K562 (cell line): ENCODE measurements around the gene SEPHS2. TPM values are rescaled to one million over a fixed set of nuclear protein-coding genes. Genes with fewer than 3 reads are reported as not detected.
A peak's percentile ranks its signal among the peaks of the same experiment; 100 is the strongest.

Experiments
- HNRNPLL ChIP-seq: fragments of 200-400 bp; formaldehyde crosslinking; IDR thresholded peaks from 2 replicates; pipeline ENCODE4 v1.6.1; 2017; ENCODE audit warnings: low read length, low read depth, mild to moderate bottlenecking; ENCODE audit not compliant: poor library complexity, severe bottlenecking
- HSF4 ChIP-seq: fragments of 250-450 bp; sonication (Bioruptor Pico); IDR thresholded peaks from 2 replicates; pipeline ENCODE4 v2.1.2; 2022; ENCODE audit warnings: mild to moderate bottlenecking, moderate library complexity, borderline replicate concordance
- KLF13 ChIP-seq: fragments of 450-650 bp; IDR thresholded peaks from 2 replicates; pipeline ENCODE4 v1.6.1; 2016; ENCODE audit warnings: missing genetic modification characterization, low read depth, mild to moderate bottlenecking, missing compliant biosample characterization, moderate library complexity, borderline replicate concordance
- LEF1 ChIP-seq: fragments of 450-650 bp; IDR thresholded peaks from 2 replicates; pipeline ENCODE4 v1.6.1; 2016; ENCODE audit warnings: mild to moderate bottlenecking
- SRSF1 ChIP-seq: fragments of 200-400 bp; formaldehyde crosslinking; IDR thresholded peaks from 2 replicates; pipeline ENCODE4 v1.6.1; 2017; ENCODE audit warnings: mild to moderate bottlenecking, low read depth, low read length, moderate library complexity
- ZNF23 ChIP-seq: fragments of 250-450 bp; sonication (Bioruptor Pico); IDR thresholded peaks from 2 replicates; pipeline ENCODE4 v1.4.0; 2020; ENCODE audit warnings: mild to moderate bottlenecking
- ZNF77 ChIP-seq: fragments of 250-450 bp; sonication (Bioruptor Pico); IDR thresholded peaks from 2 replicates; pipeline ENCODE4 v1.5.0; 2020
- polyA plus RNA-seq, 8 experiments: library from polyadenylated mRNA; depleted of rRNA in 4 of 8; stranded (reverse) in 5 of 8; unstranded in 3 of 8; fragments of >200 nt; fragmentation: Nextera tagmentation in 2 of 8; fragmentation: Illumina TruSeq in 1 of 8; extraction: Ambion mirVana in 2 of 8; extraction: Trizol in 1 of 8; gene quantifications; 2 replicates each; pipeline versions ENCODE4 v1.2.1 to v1.2.3, GENCODE V29; 2011 to 2014; ENCODE audit warnings: inconsistent platforms in 1 of 8, missing spikeins in 1 of 8
- total RNA-seq, 7 experiments: library from RNA; depleted of rRNA in 6 of 7; stranded (reverse); fragments of >200 nt in 6 of 7; fragmentation: Illumina TruSeq in 2 of 7; extraction: Trizol in 2 of 7; gene quantifications; 2 replicates each; pipeline versions ENCODE4 v1.2.1 to v1.2.3, GENCODE V29; 2011 to 2021; ENCODE audit warnings: low replicate concordance in 1 of 7
- TF ChIP-seq, protein P1 (sequence below): fragments of 250-450 bp; sonication (Bioruptor Pico); IDR thresholded peaks from 2 replicates; pipeline ENCODE4 v1.9.0; 2021; ENCODE audit warnings: mild to moderate bottlenecking
- TF ChIP-seq, protein P2 (sequence below): sonication (generic); formaldehyde crosslinking; IDR thresholded peaks from 2 replicates; pipeline ENCODE4 v1.8.0; 2022; ENCODE audit warnings: mild to moderate bottlenecking, missing genetic modification reagents
- TF ChIP-seq, protein P3 (sequence below): fragments of 250-450 bp; sonication (Bioruptor Pico); IDR thresholded peaks from 2 replicates; pipeline ENCODE4 v1.4.0; 2020; ENCODE audit warnings: mild to moderate bottlenecking
- TF ChIP-seq, protein P4 (sequence below): sonication (generic); formaldehyde crosslinking; IDR thresholded peaks from 2 replicates; pipeline ENCODE4 v1.8.0; 2022; ENCODE audit warnings: missing genetic modification reagents, mild to moderate bottlenecking, borderline replicate concordance
- TF ChIP-seq, protein P5 (sequence below): sonication (generic); formaldehyde crosslinking; IDR thresholded peaks from 2 replicates; pipeline ENCODE4 v1.8.0; 2023; ENCODE audit warnings: mild to moderate bottlenecking, missing genetic modification reagents
- TF ChIP-seq, protein P6 (sequence below): sonication (generic); formaldehyde crosslinking; IDR thresholded peaks from 2 replicates; pipeline ENCODE4 v1.8.0; 2022; ENCODE audit warnings: mild to moderate bottlenecking, low read depth, missing genetic modification reagents

Gene SEPHS2
- total and polyA plus RNA-seq, 9 of the 15 experiments (the other 6 are each of a cell fraction or from before 2014, with no cell fraction given): 20.9 to 90.6 (median 43.4) TPM

DNA sequence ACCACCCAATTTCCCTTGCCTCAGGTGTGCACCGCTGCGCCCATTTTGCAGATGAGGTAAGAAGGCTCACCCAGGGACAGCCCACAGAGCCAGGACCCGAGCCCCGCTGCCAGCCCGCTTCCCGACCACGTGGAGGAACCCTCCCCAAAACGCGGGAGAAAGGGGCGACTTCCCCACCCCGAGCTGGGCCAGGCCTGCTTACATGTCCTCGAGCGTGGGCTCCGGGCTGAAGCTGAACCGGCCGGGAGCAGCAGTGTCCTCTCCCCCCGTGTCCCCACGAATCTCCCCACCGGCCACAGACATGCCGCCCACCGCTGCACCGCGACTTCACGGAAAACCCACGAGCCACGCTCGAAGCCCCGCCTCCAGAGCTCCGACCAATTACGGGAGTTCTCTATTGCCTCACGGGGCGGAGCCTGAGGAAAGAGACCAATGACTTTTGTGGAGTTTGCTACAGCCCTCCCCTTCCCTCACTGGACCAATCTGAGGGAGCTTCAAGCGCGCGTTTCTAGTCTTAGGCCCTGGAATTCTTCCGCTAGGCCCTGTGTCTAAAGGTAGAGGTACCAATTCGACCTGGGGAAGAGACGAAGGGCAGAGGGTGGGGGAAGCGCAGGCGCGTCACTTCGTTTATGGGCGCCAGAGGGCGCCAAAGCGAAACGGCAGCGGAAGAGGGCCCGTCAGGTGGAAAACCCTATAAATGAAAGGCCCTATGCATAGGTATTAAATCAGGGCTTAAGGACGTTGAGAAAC lies 15.8 kb downstream of the SEPHS2 start, which contains the start of gene DCTPP1 (continued):
- TF ChIP-seq, protein P1, sequence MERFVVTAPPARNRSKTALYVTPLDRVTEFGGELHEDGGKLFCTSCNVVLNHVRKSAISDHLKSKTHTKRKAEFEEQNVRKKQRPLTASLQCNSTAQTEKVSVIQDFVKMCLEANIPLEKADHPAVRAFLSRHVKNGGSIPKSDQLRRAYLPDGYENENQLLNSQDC (CRISPR knock-in tag): no peak
- TF ChIP-seq LEF1 (no peak), HNRNPLL (peak; percentile 58), SRSF1 (no peak), ZNF77 (CRISPR knock-in tag) (no peak), ZNF23 (no peak), KLF13 (tag) (no peak), HSF4 (0 out of 2 replicates have a peak, but pooled peaks have one; percentile 39)
- TF ChIP-seq, protein P2, sequence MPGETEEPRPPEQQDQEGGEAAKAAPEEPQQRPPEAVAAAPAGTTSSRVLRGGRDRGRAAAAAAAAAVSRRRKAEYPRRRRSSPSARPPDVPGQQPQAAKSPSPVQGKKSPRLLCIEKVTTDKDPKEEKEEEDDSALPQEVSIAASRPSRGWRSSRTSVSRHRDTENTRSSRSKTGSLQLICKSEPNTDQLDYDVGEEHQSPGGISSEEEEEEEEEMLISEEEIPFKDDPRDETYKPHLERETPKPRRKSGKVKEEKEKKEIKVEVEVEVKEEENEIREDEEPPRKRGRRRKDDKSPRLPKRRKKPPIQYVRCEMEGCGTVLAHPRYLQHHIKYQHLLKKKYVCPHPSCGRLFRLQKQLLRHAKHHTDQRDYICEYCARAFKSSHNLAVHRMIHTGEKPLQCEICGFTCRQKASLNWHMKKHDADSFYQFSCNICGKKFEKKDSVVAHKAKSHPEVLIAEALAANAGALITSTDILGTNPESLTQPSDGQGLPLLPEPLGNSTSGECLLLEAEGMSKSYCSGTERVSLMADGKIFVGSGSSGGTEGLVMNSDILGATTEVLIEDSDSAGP (CRISPR knock-in tag): no peak
- TF ChIP-seq, protein P3, sequence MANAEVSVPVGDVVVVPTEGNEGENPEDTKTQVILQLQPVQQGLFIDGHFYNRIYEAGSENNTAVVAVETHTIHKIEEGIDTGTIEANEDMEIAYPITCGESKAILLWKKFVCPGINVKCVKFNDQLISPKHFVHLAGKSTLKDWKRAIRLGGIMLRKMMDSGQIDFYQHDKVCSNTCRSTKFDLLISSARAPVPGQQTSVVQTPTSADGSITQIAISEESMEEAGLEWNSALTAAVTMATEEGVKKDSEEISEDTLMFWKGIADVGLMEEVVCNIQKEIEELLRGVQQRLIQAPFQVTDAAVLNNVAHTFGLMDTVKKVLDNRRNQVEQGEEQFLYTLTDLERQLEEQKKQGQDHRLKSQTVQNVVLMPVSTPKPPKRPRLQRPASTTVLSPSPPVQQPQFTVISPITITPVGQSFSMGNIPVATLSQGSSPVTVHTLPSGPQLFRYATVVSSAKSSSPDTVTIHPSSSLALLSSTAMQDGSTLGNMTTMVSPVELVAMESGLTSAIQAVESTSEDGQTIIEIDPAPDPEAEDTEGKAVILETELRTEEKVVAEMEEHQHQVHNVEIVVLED: no peak
- TF ChIP-seq, protein P4, sequence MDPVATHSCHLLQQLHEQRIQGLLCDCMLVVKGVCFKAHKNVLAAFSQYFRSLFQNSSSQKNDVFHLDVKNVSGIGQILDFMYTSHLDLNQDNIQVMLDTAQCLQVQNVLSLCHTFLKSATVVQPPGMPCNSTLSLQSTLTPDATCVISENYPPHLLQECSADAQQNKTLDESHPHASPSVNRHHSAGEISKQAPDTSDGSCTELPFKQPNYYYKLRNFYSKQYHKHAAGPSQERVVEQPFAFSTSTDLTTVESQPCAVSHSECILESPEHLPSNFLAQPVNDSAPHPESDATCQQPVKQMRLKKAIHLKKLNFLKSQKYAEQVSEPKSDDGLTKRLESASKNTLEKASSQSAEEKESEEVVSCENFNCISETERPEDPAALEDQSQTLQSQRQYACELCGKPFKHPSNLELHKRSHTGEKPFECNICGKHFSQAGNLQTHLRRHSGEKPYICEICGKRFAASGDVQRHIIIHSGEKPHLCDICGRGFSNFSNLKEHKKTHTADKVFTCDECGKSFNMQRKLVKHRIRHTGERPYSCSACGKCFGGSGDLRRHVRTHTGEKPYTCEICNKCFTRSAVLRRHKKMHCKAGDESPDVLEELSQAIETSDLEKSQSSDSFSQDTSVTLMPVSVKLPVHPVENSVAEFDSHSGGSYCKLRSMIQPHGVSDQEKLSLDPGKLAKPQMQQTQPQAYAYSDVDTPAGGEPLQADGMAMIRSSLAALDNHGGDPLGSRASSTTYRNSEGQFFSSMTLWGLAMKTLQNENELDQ (CRISPR knock-in tag): no peak
- TF ChIP-seq, protein P5, sequence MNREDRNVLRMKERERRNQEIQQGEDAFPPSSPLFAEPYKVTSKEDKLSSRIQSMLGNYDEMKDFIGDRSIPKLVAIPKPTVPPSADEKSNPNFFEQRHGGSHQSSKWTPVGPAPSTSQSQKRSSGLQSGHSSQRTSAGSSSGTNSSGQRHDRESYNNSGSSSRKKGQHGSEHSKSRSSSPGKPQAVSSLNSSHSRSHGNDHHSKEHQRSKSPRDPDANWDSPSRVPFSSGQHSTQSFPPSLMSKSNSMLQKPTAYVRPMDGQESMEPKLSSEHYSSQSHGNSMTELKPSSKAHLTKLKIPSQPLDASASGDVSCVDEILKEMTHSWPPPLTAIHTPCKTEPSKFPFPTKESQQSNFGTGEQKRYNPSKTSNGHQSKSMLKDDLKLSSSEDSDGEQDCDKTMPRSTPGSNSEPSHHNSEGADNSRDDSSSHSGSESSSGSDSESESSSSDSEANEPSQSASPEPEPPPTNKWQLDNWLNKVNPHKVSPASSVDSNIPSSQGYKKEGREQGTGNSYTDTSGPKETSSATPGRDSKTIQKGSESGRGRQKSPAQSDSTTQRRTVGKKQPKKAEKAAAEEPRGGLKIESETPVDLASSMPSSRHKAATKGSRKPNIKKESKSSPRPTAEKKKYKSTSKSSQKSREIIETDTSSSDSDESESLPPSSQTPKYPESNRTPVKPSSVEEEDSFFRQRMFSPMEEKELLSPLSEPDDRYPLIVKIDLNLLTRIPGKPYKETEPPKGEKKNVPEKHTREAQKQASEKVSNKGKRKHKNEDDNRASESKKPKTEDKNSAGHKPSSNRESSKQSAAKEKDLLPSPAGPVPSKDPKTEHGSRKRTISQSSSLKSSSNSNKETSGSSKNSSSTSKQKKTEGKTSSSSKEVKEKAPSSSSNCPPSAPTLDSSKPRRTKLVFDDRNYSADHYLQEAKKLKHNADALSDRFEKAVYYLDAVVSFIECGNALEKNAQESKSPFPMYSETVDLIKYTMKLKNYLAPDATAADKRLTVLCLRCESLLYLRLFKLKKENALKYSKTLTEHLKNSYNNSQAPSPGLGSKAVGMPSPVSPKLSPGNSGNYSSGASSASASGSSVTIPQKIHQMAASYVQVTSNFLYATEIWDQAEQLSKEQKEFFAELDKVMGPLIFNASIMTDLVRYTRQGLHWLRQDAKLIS (CRISPR knock-in tag): peak; percentile 81; the same call in 1 of the 2 replicates
- TF ChIP-seq, protein P6, sequence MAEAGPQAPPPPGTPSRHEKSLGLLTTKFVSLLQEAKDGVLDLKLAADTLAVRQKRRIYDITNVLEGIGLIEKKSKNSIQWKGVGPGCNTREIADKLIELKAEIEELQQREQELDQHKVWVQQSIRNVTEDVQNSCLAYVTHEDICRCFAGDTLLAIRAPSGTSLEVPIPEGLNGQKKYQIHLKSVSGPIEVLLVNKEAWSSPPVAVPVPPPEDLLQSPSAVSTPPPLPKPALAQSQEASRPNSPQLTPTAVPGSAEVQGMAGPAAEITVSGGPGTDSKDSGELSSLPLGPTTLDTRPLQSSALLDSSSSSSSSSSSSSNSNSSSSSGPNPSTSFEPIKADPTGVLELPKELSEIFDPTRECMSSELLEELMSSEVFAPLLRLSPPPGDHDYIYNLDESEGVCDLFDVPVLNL (CRISPR knock-in tag): no peak; the same call in 1 of the 2 replicates
